Measurements from ENCODE around the gene GATD1. TPM values are rescaled to one million over a fixed set of nuclear protein-coding genes. Genes with fewer than 3 reads are reported as not detected.
"Not testable (repeated sequence)": the region's sequence is repeated elsewhere in the genome, so short reads cannot be mapped to it uniquely, and the experiment has no call there.

Gene GATD1
- total and polyA plus RNA-seq, 2 donors (not counting 1 experiment from before 2014, with no cell fraction given), result 62.4 to 70.0 TPM

GRCh38 chr11:742571-743201 is 34.6 kb downstream of the GATD1 start:
- H3K27ac Mint-ChIP-seq, result no peak overlapping the region
- Histone ChIP-seq H3K27ac (ENCODE audit: low read length in 2 of 2) (no peak overlapping the region), H3K4me1 (ENCODE audit: control insufficient read depth in 2 of 2, insufficient read depth in 2 of 2, low read length in 2 of 2) (peaks cover 8 to 10% of the 10 kb centered on the region in 2 donors), H4K20me1 (ENCODE audit: control insufficient read depth, insufficient read depth, low read length, poor library complexity, severe bottlenecking) (peaks cover 3% of the 10 kb centered on the region), H3K27me3 (replicated peaks in 1 of 4; ENCODE audit: control extremely low read depth in 1 of 4, control insufficient read depth in 3 of 4, insufficient read depth in 4 of 4, low read length in 3 of 4) (peaks cover 0 to 2% (median 0%) of the 10 kb centered on the region in 4 experiments), H2AFZ (ENCODE audit: insufficient read depth, low read depth, low read length, poor library complexity, severe bottlenecking) (no peak overlapping the region), H3K79me2 (ENCODE audit: control insufficient read depth, insufficient read depth, low read length) (peaks cover 4% of the 10 kb centered on the region), H3K9me3 (ENCODE audit: control extremely low read depth in 1 of 3, control insufficient read depth in 2 of 3, insufficient read depth in 1 of 3, low read length in 2 of 3) (no peaks in the 10 kb centered on the region), H3K4me2 (replicated peaks; ENCODE audit: low read depth, low read length, poor library complexity, severe bottlenecking) (no peak overlapping the region), H3K4me3 (ENCODE audit: control extremely low read depth in 1 of 5, extremely low read depth in 1 of 5, insufficient read depth in 1 of 5, low read depth in 2 of 5, low read length in 4 of 5) (no peak overlapping the region), H3K36me3 (replicated peaks in 1 of 2; ENCODE audit: control extremely low read depth in 1 of 2, control insufficient read depth in 1 of 2, extremely low read depth in 1 of 2, insufficient read depth in 2 of 2, low read length in 1 of 2) (no peaks in the 10 kb centered on the region), H3K9ac (ENCODE audit: low read length) (no peak overlapping the region)
- no peak for TF ChIP-seq EZH2 (IDR thresholded peaks at IDR 0.05; ENCODE audit: borderline replicate concordance, insufficient read depth, low read depth, low read length, poor library complexity, severe bottlenecking)
- TF ChIP-seq CTCF (IDR thresholded peaks at IDR 0.05), result no peak
- CTCF ChIA-PET, result interaction anchor here (1.4 to 2.9 kb wide), 2 partner anchors 9 to 17 kb away, joined by 3 to 6 read pairs; no protein-coding TSS in a partner anchor
- WGBS (ENCODE audit: insufficient coverage), result 100% methylated on average over 1 of the region's 4 CpGs
- intact Hi-C loops (cut with micrococcal nuclease), result no loop called here
- H3K9me3 Mint-ChIP-seq (ENCODE audit: insufficient read depth), result no peaks in the 10 kb centered on the region
- H3K4me3 Mint-ChIP-seq, result no peak overlapping the region
- ATAC-seq (ENCODE audit: low read depth) (no peak), DNase-seq (no peak)
- peaks cover 8% of the 10 kb centered on the region for H3K4me1 Mint-ChIP-seq
- POLR2A ChIA-PET, result interaction anchor here (0.6 to 0.8 kb wide), 2 partner anchors 21 to 49 kb away, joined by 3 to 5 read pairs; no protein-coding TSS in a partner anchor
- peaks cover 10% of the 10 kb centered on the region for H3K27me3 Mint-ChIP-seq

- Mint-ChIP-seq H3K9me3 (ENCODE audit: insufficient read depth) (no peaks in the 10 kb centered on the region), H3K27ac (no peak overlapping the region), H3K4me3 (no peak overlapping the region), H3K4me1 (peaks cover 13% of the 10 kb centered on the region), H3K27me3 (peaks cover 16% of the 10 kb centered on the region)
- H3K27me3 ChIP-seq (replicated peaks in 1 of 4; ENCODE audit: control extremely low read depth in 1 of 4, control insufficient read depth in 3 of 4, insufficient read depth in 4 of 4, low read length in 3 of 4), result peaks cover 0 to 7% (median 0%) of the 10 kb centered on the region in 4 experiments
- H3K79me2 ChIP-seq (ENCODE audit: control insufficient read depth, insufficient read depth, low read length), result no peaks in the 10 kb centered on the region
- H3K4me1 ChIP-seq (ENCODE audit: control insufficient read depth in 2 of 2, insufficient read depth in 2 of 2, low read length in 2 of 2), result peaks cover 14 to 15% of the 10 kb centered on the region in 2 donors
- no peak overlapping the region for H3K27ac ChIP-seq (ENCODE audit: low read length in 2 of 2)
- intact Hi-C loops (cut with micrococcal nuclease), result no loop called here
- no peaks in the 10 kb centered on the region for H4K20me1 ChIP-seq (ENCODE audit: control insufficient read depth, insufficient read depth, low read length, poor library complexity, severe bottlenecking)
- TF ChIP-seq EZH2 (IDR thresholded peaks at IDR 0.05; ENCODE audit: borderline replicate concordance, insufficient read depth, low read depth, low read length, poor library complexity, severe bottlenecking) (no peak), CTCF (IDR thresholded peaks at IDR 0.05) (no peak)
- DNase-seq, result no peak
- no peak overlapping the region for H2AFZ ChIP-seq (ENCODE audit: insufficient read depth, low read depth, low read length, poor library complexity, severe bottlenecking)
- H3K4me3 ChIP-seq (ENCODE audit: control extremely low read depth in 1 of 5, extremely low read depth in 1 of 5, insufficient read depth in 1 of 5, low read depth in 2 of 5, low read length in 4 of 5), result no peak overlapping the region
- H3K9ac ChIP-seq (ENCODE audit: low read length), result no peak overlapping the region
- no peak overlapping the region for H3K4me2 ChIP-seq (replicated peaks; ENCODE audit: low read depth, low read length, poor library complexity, severe bottlenecking)
- no peaks in the 10 kb centered on the region for H3K9me3 ChIP-seq (ENCODE audit: control extremely low read depth in 1 of 3, control insufficient read depth in 2 of 3, insufficient read depth in 1 of 3, low read length in 2 of 3)
- POLR2A ChIA-PET, result no interaction called here
- CTCF ChIA-PET, result interaction anchor here (2.9 kb wide), 1 partner anchor 16 kb away, joined by 6 read pairs; no protein-coding TSS in a partner anchor
- no peaks in the 10 kb centered on the region for H3K36me3 ChIP-seq (replicated peaks in 1 of 2; ENCODE audit: control extremely low read depth in 1 of 2, control insufficient read depth in 1 of 2, extremely low read depth in 1 of 2, insufficient read depth in 2 of 2, low read length in 1 of 2)
- 100% methylated on average over 1 of the region's 3 CpGs for WGBS (ENCODE audit: insufficient coverage)
- no peak for ATAC-seq (ENCODE audit: low read depth)
Measured at GRCh38 chr11:742156-742546, 35.1 kb downstream of the GATD1 start.

- Mint-ChIP-seq H3K27me3 (peaks cover 20% of the 10 kb centered on the region), H3K4me3 (peak overlapping the region; percentile 60), H3K4me1 (peaks cover 12% of the 10 kb centered on the region)
- peak; percentile 14 for ATAC-seq (ENCODE audit: low read depth)
- DNase-seq, result peak; percentile 24
- H3K36me3 ChIP-seq (replicated peaks in 1 of 2; ENCODE audit: control extremely low read depth in 1 of 2, control insufficient read depth in 1 of 2, extremely low read depth in 1 of 2, insufficient read depth in 2 of 2, low read length in 1 of 2); H3K9me3 ChIP-seq (ENCODE audit: control extremely low read depth in 1 of 3, control insufficient read depth in 2 of 3, insufficient read depth in 1 of 3, low read length in 2 of 3); H3K27ac Mint-ChIP-seq; H4K20me1 ChIP-seq (ENCODE audit: control insufficient read depth, insufficient read depth, low read length, poor library complexity, severe bottlenecking); H3K27ac ChIP-seq (ENCODE audit: low read length in 2 of 2); POLR2A ChIA-PET; intact Hi-C loops (cut with micrococcal nuclease); H3K79me2 ChIP-seq (ENCODE audit: control insufficient read depth, insufficient read depth, low read length); H3K27me3 ChIP-seq (replicated peaks in 1 of 4; ENCODE audit: control extremely low read depth in 1 of 4, control insufficient read depth in 3 of 4, insufficient read depth in 4 of 4, low read length in 3 of 4); H3K9me3 Mint-ChIP-seq (ENCODE audit: insufficient read depth): not testable (repeated sequence)
- Histone ChIP-seq H2AFZ (ENCODE audit: insufficient read depth, low read depth, low read length, poor library complexity, severe bottlenecking) (peak overlapping the region; percentile 35), H3K4me1 (ENCODE audit: control insufficient read depth in 2 of 2, insufficient read depth in 2 of 2, low read length in 2 of 2) (peaks cover 10 to 11% of the 10 kb centered on the region in 2 donors), H3K4me2 (replicated peaks; ENCODE audit: low read depth, low read length, poor library complexity, severe bottlenecking) (peak overlapping the region; percentile 50), H3K4me3 (ENCODE audit: control extremely low read depth in 1 of 5, extremely low read depth in 1 of 5, insufficient read depth in 1 of 5, low read depth in 2 of 5, low read length in 4 of 5) (peak overlapping the region in 1 of 5 experiments; percentile 34), H3K9ac (ENCODE audit: low read length) (peak overlapping the region; percentile 36)
- CTCF ChIA-PET, result interaction anchor here (0.9 to 1.3 kb wide), 2 partner anchors 12 to 183 kb away, joined by 3 read pairs; no protein-coding TSS in a partner anchor
- 19% methylated on average over 8 of the region's 10 CpGs for WGBS (ENCODE audit: insufficient coverage)
Measured at GRCh38 chr11:737899-738298, 39.4 kb downstream of the GATD1 start.
